Retinal pigment epithelial cell (primary cell): ENCODE data around the gene ATXN2.

Source experiments
- DNase-seq: peaks from one replicate; pipeline ENCODE4 v3.0.0-alpha.2; 2010; ENCODE audit warnings: low read depth
- H3K4me3 ChIP-seq: 2 replicates; pipeline ENCODE4 v1.5.1; 2011; ENCODE audit warnings: mild to moderate bottlenecking, low read length, control low read depth, moderate library complexity
- CTCF ChIP-seq: conservative IDR thresholded peaks from 2 replicates; pipeline ENCODE4 v1.5.1; 2011; ENCODE audit warnings: low read depth, low read length, control low read depth, inconsistent platforms

ATXN2 gene

GRCh38 chr12:111424189-111424792 is 174.8 kb downstream of the ATXN2 start:
- H3K4me3 ChIP-seq = no peak overlapping the region
- no peak for DNase-seq

GRCh38 chr12:111420494-111420893 is 178.6 kb downstream of the ATXN2 start:
- TF ChIP-seq CTCF = no peak
- no peak for DNase-seq
- H3K4me3 ChIP-seq = no peak overlapping the region

More at GRCh38 chr12:111424189-111424792, 174.8 kb downstream of the ATXN2 start:
- no peak for TF ChIP-seq CTCF

- DNase-seq = no peak
- H3K4me3 ChIP-seq = no peak overlapping the region
- no peak for TF ChIP-seq CTCF
Observed at GRCh38 chr12:111419784-111420183, 179.3 kb downstream of the ATXN2 start.

GRCh38 chr12:111418594-111418880 is 180.6 kb downstream of the ATXN2 start:
- DNase-seq = no peak
- TF ChIP-seq CTCF = no peak
- H3K4me3 ChIP-seq = no peak overlapping the region

GRCh38 chr12:111417784-111418593 is 181.1 kb downstream of the ATXN2 start:
- no peak for TF ChIP-seq CTCF
- DNase-seq = no peak
- no peak overlapping the region for H3K4me3 ChIP-seq

- DNase-seq = no peak
- TF ChIP-seq CTCF = no peak
- H3K4me3 ChIP-seq = no peak overlapping the region
Observed at GRCh38 chr12:111417290-111417689, 181.8 kb downstream of the ATXN2 start.

GRCh38 chr12:111414711-111415252 is 184.3 kb downstream of the ATXN2 start:
- TF ChIP-seq CTCF = no peak
- H3K4me3 ChIP-seq = no peak overlapping the region
- no peak for DNase-seq
